Dermis blood vessel endothelial cell (primary cell): ENCODE measurements around the gene HSBP1L1. TPM values are rescaled to one million over a fixed set of nuclear protein-coding genes. Genes with fewer than 3 reads are reported as not detected.

Experiments
- DNase-seq: peaks from one replicate; pipeline ENCODE4 v3.0.0; 2010
- total RNA-seq: library from RNA; depleted of rRNA; stranded (reverse); fragments of >200 nt; gene quantifications from 2 replicates; pipeline ENCODE4 v1.2.3, GENCODE V29; 2014

Gene HSBP1L1
- total RNA-seq, 1 donor from 2014 or later, result 10.9 TPM

DNA sequence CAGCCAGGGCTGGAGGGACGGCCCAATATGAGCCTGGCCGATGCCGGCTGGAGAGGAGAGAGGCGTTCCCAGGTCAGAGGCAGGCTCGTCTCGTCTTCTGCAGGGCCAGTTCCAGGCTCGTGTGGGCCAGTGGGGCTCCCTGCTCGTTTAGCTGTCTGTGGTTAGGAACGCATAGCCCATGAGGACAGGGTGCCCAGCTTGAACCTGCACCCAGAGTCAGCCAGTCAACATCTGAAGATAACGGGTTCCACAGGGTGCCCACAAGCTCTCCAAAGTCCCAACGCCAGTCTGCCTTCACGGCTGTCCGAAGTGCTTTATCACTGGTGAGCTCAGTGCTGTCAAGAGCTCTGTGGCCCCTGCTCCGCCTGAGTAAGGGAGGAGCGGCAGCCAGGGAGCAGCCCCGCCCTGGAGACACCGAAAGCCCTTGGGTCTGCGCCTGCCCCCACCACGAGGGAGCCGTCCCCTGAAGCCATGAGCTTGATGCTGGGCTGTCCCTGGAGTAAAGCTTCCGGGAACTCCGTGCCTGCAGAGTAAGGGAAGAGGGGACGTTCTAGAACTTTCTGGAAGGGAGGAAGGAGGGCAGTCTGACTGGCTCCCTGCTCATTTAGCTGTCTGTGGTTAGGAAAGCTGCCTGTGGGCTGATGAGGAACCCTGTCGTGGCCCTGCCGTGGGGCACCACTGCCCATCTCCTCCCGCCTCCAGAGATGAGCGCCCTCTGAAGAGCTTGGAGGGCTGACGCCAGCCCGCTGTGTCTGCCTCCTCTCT is 2.7 kb upstream of the HSBP1L1 start:
- DNase-seq, result no peak

DNA sequence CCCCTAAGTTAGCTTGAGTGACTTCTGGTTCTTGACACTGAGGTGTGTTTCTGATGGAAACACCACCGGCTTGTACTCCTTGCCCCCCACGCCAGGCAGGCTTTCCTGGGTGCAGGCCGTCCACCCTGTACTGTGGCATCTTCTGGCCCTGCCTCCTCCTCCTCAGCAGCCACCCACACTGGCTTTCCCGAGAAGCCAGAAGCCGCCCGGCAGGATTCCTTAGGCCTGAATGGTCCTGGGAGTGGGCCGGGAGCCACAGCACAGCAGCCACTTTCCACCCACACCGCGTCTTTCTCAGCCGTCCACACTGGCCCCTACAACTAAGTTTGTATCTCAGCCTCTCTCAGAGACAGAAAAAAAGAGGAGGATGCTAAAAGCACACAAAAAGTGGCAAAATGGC is 2.1 kb upstream of the HSBP1L1 start:
- DNase-seq, result no peak

DNA sequence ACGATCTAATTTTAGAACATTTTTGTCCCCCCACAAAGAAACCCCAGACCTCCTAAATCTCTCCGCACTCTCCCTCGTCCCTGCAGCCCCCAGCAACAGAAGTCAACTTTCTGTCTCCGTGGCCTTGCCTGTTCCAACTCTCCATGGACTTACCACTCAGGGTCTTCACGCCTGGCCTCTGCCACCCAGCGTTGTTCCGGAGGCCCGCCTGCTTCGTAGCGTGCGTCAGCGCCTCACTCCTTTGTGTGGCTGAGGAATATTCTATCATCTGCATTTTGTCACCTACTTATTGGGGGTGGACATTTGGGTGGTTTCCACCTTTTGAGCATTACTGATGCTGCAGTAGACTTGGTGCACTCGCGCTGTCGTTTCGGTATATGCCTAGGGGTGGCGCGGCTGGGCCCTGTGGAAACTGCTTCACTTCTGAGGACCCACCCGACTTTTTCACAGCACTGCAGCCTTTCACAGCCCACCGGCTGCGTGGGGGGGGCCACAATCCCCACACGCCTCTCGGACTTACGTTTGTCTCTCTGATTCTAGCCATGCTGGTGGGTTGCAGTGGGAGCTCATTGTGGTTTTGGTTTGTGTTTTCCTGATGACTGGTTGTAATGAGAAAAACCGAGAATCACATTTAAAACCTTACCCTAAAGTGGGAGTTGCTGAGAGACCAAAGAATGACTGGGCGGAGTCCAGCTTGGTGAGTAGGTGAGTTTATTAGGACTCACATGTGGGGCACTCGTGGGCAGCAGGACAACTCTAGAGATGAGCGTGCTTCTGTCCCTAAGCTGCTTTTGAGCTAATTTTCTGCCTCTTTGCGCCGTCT is 1.4 kb upstream of the HSBP1L1 start:
- no peak for DNase-seq

DNA sequence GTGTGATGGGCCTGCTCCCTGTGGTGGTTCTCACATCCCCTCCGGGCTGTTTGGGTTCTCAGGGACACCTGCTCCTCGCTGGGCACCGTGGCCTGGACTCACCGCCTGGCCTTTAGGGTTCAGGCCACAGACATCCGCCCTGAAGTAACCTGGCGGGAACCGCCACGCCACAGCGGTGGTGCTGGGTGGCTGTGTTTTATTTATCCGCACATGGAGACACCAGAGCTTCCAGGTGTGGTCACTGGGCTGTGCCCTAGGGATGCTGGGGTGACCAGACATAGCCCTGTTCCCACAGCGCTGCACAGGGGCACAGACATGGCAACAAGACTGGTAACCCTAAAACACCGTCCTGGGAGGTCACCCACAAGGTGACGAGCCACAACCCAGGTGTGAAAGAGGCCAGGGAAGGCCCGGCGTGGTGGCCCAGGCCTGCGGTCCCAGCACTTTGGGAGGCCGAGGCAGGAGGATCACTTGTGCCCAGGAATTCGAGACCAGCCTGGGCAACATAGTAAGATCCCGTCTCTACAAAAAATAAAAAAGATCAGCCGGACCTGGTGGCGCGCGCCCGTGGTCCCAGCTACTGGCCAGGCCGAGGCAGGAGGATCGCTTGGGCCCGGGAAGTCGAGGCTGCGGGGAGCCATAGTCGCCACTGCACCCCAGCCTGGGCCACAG is 649 bp upstream of the HSBP1L1 start:
- no peak for DNase-seq

DNA sequence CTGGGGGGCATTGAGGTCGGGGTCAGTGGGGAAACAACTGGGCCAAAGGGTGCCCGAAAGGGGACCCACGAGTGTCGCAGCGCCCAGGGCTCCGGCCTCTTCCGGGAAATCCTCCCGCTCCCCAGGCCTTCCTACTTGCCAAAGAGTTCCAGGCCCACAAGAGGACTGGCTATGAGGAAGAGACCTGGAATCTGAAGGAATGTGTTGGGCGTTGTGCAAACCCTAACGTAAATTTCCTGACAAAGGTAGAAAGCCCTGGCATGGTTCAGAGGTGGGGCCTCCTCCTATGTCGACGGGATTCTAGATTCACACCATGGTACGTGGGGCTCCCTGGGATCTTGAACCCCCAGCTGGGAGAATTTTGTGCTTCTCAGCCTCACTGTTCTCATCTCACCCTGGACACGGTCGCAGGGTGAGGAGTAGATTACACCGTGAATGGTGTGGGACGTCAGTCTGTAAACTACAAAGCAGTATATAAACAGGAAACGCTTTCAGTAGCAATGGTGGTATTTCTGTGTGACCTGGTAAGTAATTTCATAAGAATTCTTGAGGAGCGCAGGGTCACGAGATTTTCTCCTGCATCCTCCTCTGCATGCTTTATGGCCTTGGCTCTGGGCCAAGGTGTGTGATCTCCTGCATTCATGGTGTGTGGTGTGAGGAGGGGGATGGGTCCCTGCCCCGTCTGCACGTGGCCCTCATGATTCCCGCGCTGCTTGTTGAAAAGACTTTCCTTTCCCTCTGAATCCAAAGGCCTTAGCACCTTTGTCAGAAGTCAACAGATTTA is 868 bp downstream of the HSBP1L1 start:
- DNase-seq, result peak; percentile 88

DNA sequence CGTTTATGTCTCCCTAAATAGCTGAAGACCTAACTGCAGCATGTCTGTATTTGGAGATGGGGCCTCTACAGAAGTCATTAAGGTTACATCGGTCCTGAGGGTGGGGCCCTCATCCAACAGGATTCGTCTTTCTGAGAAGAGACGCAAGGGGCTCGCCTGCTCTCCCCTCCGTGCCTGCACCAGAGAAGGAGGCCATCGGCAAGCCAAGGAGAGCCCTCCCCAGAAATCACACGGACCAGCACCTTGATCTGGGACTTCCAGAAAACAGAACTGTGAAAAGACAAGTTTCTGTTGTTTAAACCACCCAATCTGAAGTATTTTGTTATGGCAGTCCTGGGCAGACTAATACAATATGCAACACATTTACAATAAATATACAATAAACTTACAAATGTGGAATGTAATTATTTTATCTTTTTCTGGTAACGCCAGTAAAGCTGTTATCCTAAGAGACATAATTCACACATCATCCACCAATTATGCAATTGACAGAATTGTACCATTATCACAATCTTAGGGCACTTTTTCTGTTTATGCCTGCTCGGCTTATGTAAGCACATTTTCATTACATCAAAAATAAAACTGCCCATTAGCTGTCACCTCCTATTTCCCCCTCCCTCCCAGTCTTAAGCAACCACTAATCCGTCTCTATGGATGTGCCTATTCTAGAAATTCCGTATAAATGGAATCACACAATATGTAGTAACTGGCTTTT is 6.1 kb downstream of the HSBP1L1 start:
- no peak for DNase-seq

DNA sequence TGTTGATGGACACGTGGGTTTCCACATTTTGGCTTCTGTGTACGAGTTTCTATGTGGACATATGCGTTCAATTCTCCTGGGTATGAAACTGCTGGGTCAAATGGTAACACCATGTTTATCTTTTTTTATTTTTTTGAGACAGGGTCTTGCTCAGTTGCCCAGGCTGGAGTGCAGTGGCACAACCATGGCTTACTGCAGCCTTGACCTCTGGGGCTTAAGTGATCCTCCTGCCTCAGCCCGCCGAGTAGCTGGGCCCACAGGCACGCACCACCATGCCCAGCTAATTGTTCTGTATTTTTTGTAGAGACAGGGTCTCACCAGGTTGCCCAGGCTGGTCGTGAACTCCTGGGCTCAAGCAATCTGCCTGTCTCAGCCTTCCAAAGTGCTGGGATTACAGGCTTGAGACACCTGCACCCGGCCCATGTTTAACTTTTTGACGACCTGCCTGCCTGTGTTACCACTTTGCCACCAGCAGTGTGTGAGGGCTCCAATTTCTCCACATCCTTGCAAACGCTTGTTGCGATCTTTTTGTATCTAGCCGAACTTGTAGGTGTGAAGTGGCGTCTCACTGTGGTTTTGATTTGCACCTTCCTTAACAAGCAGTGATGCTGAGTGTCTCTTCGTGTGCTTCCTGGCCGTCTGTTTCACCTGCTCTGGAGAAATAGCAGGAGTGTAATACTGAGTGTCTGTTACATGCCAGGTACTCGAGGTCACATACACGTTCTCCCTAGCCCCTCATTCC is 6.9 kb downstream of the HSBP1L1 start:
- no peak for DNase-seq

DNA sequence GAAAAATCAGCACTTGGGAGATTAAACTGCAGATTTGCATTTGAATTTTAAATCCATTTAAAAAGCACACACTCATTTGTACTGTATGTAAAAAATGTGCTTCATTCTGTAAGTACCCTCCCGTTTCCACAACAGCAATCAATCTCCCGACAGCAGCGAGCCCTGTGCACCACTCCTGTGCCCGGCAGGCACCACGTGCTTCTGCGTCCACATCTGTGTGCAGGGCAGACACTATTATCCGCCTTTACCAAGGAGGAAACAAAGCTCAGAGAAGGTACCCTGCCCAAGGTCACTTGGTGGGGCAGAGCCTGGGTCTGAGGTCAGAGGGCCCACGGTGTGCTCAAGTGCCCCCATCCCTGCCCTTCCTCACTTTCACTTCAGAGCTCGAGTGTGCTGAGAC is 7.5 kb downstream of the HSBP1L1 start:
- DNase-seq, result no peak

DNA sequence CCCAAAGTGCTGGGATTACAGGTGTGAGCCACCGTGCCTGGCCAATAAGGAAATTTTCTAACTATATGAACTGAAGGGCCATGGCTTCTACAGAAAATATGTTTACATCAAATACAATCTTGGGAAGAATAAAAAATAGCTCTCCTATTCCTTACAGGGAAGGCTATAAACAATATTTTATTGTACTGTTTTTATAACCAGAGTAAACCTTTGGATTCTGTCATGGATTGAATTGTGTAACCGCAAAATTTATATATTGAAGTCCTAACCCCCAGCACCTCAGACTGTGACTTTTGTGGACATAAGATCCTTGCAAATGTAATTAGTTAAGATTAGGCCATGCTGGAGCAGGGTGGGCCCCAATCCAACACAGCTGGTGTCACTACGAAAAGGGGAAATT is 8.3 kb downstream of the HSBP1L1 start:
- no peak for DNase-seq

DNA sequence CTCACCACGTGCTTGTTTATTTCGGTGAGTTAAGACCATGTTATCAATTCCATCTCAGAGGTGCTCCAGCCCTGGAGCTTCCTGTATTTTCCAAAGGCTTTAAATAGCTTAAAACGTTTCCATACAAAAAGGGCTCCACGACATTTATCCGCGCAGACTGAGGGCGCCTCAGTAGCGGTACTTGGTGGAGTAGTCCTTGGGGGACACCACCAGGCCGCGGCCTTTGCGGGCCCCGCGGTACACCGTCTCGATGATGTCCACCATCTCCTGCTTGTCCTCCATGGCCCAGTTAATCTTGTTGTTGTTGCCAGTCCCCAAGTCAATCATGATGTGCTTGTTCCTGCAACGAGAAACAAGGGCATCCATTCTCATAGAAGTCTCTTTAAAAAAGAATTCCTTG is 9.1 kb downstream of the HSBP1L1 start:
- DNase-seq, result no peak

DNA sequence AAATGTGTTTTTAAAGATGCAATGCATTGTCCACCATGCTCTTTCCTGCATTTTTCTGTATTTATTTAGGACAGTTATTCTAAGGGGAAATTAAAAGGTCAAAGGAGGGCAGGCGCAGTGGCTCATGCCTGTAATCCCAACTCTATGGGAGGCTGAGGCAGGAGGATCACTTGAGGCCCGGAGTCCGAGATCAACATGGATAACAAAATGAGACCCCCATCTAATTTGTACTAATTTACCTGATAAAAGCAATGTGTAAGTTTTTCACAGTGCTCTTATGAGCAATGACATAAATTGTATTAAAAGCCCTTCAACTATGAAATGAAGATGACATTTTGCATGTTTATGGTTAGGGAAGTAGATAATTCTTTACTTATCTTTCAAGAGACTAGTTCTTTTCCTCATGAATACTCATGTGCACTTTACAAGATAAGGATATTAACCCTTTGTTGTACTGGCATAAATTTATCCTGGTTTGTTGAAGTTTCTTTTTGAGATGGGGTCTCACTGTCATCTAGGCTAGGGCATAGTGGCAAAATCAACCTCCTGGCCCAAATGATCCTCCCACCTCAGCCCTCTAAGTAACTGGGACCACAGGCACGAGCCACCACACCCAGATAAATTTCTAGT is 9.7 kb downstream of the HSBP1L1 start:
- no peak for DNase-seq

DNA sequence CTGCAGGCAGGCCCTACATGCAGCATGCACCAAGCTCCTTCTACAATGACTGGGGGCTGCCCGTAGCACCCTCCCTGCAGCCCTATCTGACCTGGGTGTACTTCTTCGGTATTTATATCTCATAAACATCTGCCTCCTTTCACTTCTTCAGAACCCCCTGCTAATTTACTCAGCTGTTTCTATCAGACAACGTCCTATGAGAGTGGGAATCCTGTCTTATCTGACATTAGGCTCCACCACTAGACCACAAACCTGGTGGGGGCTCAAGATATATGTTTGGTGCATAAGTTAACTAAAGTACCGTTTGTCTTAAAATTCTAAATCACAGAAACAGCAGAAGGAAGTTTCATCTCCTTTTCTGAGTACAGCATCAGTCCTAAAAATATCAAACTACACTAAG is 10.6 kb downstream of the HSBP1L1 start:
- DNase-seq, result no peak

DNA sequence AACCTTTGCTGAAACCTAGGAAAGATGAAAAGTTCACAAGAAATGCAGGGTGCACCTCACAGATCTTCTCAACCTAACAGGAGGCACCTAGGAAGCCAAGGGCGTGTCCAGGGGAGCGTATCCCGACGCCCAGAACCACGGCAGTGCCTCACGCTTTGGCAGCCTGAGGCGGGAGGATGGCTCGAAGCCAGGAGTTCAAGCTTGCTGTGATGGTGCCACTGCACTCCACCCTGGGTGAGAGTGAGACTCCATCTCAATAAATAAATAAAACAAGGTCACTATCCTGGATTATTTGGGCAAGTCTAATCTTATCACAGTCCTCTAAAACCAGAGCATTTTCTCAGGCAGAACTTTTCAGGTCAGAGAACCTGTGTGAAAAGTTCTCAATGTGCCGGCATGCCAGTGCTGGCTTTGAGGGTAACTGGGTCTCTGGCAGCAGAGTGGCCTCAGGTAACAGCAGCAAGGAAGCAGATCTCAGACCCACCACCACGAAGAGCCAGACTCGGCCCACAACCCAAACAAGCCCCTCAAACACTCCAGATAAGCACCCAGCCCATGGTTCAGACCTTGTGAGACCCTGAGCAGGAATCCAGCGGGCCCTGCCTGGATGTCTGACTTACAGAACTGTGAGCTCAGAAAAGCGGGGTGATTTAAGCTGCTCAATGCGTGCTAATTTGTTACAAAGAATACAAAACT is 11.7 kb downstream of the HSBP1L1 start:
- DNase-seq, result no peak

DNA sequence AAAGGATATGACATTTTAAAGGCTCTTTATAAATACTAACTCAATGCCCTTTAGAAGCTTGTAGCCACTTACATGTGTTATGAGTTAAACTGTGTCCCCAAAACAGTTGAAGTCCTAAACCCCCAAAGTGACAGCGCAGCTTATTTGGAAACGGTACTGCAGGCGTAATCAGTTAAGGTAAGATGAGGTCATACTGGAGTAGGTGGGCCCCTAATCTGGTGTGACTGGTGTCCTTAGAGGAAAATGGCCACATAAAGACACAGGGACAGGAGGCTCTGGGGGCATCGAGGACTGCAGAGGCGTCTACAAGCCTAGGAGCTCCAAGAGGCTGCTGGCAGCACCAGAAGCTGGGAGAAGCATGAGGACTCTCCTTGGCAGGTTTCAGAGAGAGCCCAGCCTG is 15.4 kb downstream of the HSBP1L1 start:
- no peak for DNase-seq

DNA sequence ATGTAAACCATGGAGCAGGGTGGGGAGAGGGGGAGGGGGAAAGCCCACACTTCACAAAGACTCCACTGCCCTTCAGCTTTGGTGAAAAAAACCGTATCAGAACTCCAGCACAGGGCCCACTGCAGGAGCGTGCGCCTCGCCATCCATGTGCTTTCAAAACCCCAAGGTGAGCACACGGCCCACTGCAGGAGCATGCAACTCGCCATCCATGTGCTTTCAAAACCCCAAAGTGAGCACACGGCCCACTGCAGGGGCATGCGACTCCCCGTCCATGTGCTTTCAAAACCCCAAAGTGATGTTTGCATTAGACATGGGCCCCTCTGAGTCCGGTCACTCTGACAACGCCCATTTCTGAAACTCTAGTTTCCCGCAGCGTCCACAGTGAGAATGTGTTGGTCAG is 16.1 kb downstream of the HSBP1L1 start:
- DNase-seq, result no peak

DNA sequence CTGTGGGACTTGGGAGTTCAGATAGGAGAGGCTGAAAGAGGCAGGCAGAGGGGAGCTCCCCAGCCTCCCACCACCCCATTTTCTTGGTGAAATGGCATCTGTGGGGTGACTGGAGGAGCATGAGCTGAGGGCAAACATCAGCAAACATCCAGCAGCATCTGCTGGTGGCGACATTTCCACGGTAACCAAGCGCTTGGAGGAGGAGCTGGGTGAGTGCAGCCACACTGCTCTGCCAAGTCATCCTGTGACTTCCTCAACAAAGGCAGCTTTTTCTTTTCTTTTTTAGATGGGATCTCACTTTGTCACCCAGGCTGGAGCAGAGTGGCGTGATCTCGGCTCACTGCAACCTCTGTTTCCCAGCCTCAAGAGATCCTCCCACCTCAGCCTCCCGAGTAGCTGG is 18.3 kb downstream of the HSBP1L1 start:
- peak; percentile 25 for DNase-seq

DNA sequence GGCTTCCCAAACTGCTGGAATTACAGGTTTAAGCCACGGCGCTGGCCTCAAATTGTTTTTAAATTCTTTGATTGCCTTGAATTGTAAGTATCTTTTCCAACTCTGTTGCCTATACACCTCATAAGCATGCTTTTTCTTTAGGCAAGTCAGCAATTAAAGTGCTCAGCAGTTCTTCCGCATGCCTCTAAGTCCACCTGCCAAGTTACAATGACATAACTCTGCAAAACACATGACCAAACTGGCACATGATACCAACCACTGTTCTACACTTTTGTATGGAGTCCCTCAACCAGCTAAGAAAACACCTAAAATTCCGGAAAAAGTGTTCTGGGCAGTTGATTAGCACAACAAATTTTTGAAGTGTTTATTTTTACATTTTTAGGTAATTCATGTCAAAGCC is 18.8 kb downstream of the HSBP1L1 start:
- peak; percentile 5 for DNase-seq

DNA sequence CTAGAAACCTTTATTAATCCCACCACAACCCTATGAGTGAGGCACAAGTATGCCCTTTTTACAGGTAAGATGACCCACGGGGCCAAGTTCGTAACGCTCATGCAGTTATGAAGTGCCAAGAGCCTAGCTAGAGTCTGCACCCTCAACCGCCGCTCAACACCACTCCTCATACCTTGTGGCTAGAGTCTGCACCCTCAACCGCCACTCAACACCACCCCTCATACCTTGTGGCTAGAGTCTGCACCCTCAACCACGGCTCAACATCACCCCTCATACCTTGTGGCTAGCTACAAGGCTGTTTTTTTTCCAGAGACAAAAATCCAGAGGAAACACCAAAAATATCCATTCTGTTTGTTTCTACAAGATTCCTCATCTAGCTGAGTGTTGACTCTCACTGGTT is 19.4 kb downstream of the HSBP1L1 start:
- no peak for DNase-seq

DNA sequence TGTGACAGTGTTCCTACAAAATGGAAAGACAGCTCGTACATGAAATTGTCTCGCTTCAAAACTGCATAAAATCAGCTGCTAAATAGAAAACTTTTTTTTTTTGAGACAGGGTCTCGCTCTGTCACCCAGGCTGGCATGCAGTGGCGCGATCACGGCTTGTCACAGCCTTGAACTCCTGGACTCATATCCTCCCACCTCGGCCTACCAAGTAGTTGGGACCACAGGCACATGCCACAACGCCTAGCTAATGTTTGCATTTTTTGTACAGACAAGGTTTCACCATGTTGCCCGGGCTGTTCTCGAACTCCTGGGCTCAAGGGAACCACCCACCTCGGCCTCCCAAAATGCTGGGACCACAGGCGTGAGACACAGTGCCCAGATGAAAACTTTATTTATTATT is 20.7 kb downstream of the HSBP1L1 start:
- no peak for DNase-seq

DNA sequence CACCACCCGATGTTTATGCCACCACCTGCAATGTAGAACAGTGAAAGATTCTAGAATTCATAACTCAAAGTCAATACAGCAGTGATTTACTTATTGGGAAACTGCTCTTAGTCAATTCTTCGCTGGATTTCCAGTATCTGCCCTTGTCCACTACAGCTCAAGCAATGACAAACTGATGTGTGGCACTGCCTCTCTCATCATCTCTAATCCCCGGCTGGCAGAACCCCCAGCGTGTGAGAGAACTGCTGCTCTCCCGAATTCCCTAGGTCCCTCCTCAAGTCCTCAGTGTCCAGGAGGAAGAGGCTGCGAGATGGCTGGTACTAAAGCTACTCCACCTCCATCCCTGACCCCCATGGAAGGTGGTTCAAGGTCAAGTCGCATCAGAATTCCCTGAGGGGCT is 22.3 kb downstream of the HSBP1L1 start:
- peak; percentile 12 for DNase-seq
